Fibroblast of lung (primary cell): ENCODE results near the gene FDXR.

Experiments
- EZH2 ChIP-seq: IDR thresholded peaks from 2 replicates; pipeline ENCODE4 v1.5.1; 2012; ENCODE audit warnings: low read length, control low read depth, mild to moderate bottlenecking; ENCODE audit errors: missing control alignments
- TF ChIP-seq, protein P1 (sequence below), 2 donors: IDR thresholded peaks in 1 of 2; conservative IDR thresholded peaks in 1 of 2; 1 replicate in 1 of 2; 2 replicates in 1 of 2; pipeline ENCODE4 v1.5.1; 2011 to 2012; ENCODE audit warnings: low read length in 2 of 2, control low read depth in 1 of 2, inconsistent platforms in 1 of 2, low read depth in 1 of 2, mild to moderate bottlenecking in 1 of 2

DNA sequence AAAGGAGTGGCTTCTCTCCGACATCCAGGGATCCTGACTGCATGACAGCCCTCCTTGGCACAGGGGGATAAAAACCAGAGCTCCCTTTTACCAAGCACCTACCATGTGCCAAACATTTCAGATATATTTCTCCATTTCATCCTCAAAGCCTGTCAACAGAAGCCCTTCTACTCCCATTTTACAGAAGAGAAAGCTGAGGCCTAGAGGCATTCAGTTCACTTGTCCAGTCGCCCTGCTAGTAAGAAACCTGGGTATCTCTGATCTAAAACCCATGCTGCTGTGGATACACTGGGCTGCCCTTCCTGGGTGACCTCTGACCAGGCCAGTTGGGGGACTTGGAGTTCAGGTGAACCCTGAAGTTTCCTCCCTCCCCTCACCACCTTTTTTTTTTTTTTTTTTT, 5.9 kb upstream of the FDXR start:
- no peak for TF ChIP-seq EZH2
- TF ChIP-seq, protein P1, sequence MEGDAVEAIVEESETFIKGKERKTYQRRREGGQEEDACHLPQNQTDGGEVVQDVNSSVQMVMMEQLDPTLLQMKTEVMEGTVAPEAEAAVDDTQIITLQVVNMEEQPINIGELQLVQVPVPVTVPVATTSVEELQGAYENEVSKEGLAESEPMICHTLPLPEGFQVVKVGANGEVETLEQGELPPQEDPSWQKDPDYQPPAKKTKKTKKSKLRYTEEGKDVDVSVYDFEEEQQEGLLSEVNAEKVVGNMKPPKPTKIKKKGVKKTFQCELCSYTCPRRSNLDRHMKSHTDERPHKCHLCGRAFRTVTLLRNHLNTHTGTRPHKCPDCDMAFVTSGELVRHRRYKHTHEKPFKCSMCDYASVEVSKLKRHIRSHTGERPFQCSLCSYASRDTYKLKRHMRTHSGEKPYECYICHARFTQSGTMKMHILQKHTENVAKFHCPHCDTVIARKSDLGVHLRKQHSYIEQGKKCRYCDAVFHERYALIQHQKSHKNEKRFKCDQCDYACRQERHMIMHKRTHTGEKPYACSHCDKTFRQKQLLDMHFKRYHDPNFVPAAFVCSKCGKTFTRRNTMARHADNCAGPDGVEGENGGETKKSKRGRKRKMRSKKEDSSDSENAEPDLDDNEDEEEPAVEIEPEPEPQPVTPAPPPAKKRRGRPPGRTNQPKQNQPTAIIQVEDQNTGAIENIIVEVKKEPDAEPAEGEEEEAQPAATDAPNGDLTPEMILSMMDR (conservative IDR thresholded peaks at IDR 0.05 in 1 of 2, IDR thresholded peaks at IDR 0.05 in 1 of 2; ENCODE audit: low read depth in 1 of 2, low read length in 2 of 2), result no peak
